CD4-positive, alpha-beta memory T cell (primary cell): ENCODE data around the gene MYBPC1. TPM values are rescaled to one million over a fixed set of nuclear protein-coding genes. Genes with fewer than 3 reads are reported as not detected.
A peak's percentile ranks its signal among the peaks of the same experiment; 100 is the strongest.

Experiments
- CTCF ChIA-PET: fragments of 350-600 bp; sonication (Branson Sonifier 250); formaldehyde crosslinking; loops from one replicate; lab custom pipeline; 2021; ENCODE audit warnings: inconsistent platforms; ENCODE audit not compliant: partially characterized antibody; lab: Charles Lee
- POLR2A ChIA-PET: fragments of 350-600 bp; sonication (Branson Sonifier 250); formaldehyde crosslinking; loops from one replicate; lab custom pipeline; 2021; ENCODE audit not compliant: partially characterized antibody; lab: Charles Lee
- DNase-seq, 5 donors: peaks; one replicate each; pipeline versions ENCODE4 v3.0.0 to v3.0.0-alpha.2; 2020 to 2022; ENCODE audit warnings: mixed read lengths in 1 of 5
- H3K27ac ChIP-seq: one replicate; pipeline ENCODE4 v1.7.0; 2013; ENCODE audit warnings: low read depth, low read length
- H3K27me3 ChIP-seq: 2 replicates; pipeline ENCODE4 v1.7.0; 2013; ENCODE audit warnings: mild to moderate bottlenecking, low read length, moderate library complexity; ENCODE audit not compliant: insufficient read depth
- H3K36me3 ChIP-seq: 2 replicates; pipeline ENCODE4 v1.7.0; 2013; ENCODE audit warnings: mild to moderate bottlenecking, low read length, moderate library complexity; ENCODE audit not compliant: insufficient read depth
- H3K4me1 ChIP-seq: 2 replicates; pipeline ENCODE4 v1.7.0; 2013; ENCODE audit warnings: mild to moderate bottlenecking, low read length, moderate library complexity; ENCODE audit not compliant: insufficient read depth
- H3K4me3 ChIP-seq, 2 donors: one replicate each; pipeline ENCODE4 v1.7.0; 2013; ENCODE audit warnings: low read length in 2 of 2, mild to moderate bottlenecking in 1 of 2
- H3K9me3 ChIP-seq, 2 donors: one replicate each; pipeline ENCODE4 v1.7.0; 2013; ENCODE audit warnings: low read length in 2 of 2, control low read depth in 1 of 2; ENCODE audit not compliant: control insufficient read depth in 1 of 2
- H3K27ac Mint-ChIP-seq, 7 donors: one replicate each; pipeline ENCODE4 v1.8.0; 2020 to 2021; ENCODE audit warnings: mixed read lengths in 7 of 7, mild to moderate bottlenecking in 6 of 7, inconsistent platforms in 3 of 7, moderate library complexity in 3 of 7
- H3K27me3 Mint-ChIP-seq, 2 donors: one replicate each; pipeline ENCODE4 v1.8.0; 2020 to 2021; ENCODE audit warnings: mixed read lengths in 2 of 2
- H3K36me3 Mint-ChIP-seq, 2 donors: one replicate each; pipeline ENCODE4 v1.8.0; 2020 to 2021; ENCODE audit warnings: mixed read lengths in 2 of 2, inconsistent platforms in 1 of 2, mild to moderate bottlenecking in 1 of 2
- H3K4me1 Mint-ChIP-seq, 4 donors: one replicate each; pipeline ENCODE4 v1.8.0; 2020 to 2021; ENCODE audit warnings: mixed read lengths in 4 of 4, mild to moderate bottlenecking in 1 of 4
- H3K4me3 Mint-ChIP-seq, 8 donors: one replicate each; pipeline ENCODE4 v1.8.0; 2020 to 2021; ENCODE audit warnings: mixed read lengths in 8 of 8, mild to moderate bottlenecking in 7 of 8, moderate library complexity in 6 of 8, inconsistent platforms in 3 of 8
- H3K9me3 Mint-ChIP-seq, 8 donors: one replicate each; pipeline ENCODE4 v1.8.0; 2020 to 2021; ENCODE audit warnings: mixed read lengths in 8 of 8, mild to moderate bottlenecking in 5 of 8, inconsistent platforms in 3 of 8, moderate library complexity in 1 of 8
- intact Hi-C: fragments of 100-400 bp; cut with micrococcal nuclease; formaldehyde crosslinking; loops from one replicate; pipeline ENCODE4 v1.15.1; 2023
- polyA plus RNA-seq, 2 donors: library from polyadenylated mRNA; unstranded; fragments of 300-500 nt; fragmentation: Illumina TruSeq; gene quantifications; one replicate each; pipeline ENCODE4 v1.2.3, GENCODE V29; 2021
- total RNA-seq, 2 experiments: library from RNA; stranded (reverse); gene quantifications; one replicate each; pipeline ENCODE4 v1.2.3, GENCODE V29; 2021

Gene MYBPC1
- total and polyA plus RNA-seq, 4 experiments from 2014 or later, result not detected

DNA sequence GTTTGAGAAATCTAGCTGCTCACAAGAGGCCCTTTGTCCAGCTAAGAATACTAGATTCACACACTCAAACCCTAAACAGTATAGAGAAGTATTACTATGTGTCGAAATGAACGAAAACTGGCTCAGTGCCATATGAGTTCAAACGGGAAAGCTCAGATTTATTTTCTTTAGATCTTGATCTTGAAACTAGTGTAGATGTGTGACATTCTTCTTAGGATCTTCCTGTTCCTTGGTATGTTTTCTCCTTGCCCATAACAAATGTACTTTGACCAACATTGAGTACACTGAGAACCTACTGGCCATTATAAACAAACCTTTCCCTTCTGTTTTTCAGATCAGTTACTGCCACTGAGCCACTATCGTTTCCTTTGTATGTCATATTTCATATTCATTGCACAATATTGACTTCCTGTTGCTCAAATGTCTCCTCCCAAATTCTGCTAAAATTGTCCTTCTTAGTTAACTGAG lies 21.3 kb downstream of the MYBPC1 start:
- intact Hi-C loops, result no loop called here
- no peak overlapping the region for H3K27ac ChIP-seq
- H3K36me3 Mint-ChIP-seq, result no peaks in the 10 kb centered on the region
- no peak overlapping the region for H3K4me3 ChIP-seq
- no peaks in the 10 kb centered on the region for H3K27me3 ChIP-seq
- peak in 2 of 5 donors; percentile 1 for DNase-seq
- peak overlapping the region in 2 of 7 donors; percentile 38 to 57 for H3K27ac Mint-ChIP-seq
- peaks cover 0 to 2% of the 10 kb centered on the region in 2 donors for H3K27me3 Mint-ChIP-seq
- H3K4me3 Mint-ChIP-seq, result peak overlapping the region in 7 of 8 donors; percentile 9 to 86 (median 50)
- no peaks in the 10 kb centered on the region for H3K36me3 ChIP-seq
- ChIA-PET CTCF (no interaction called here), POLR2A (no interaction called here)
- H3K9me3 ChIP-seq, result no peaks in the 10 kb centered on the region
- no peaks in the 10 kb centered on the region for H3K9me3 Mint-ChIP-seq
- peaks cover 8 to 11% (median 9%) of the 10 kb centered on the region in 4 donors for H3K4me1 Mint-ChIP-seq
- H3K4me1 ChIP-seq, result peaks cover 9% of the 10 kb centered on the region

DNA sequence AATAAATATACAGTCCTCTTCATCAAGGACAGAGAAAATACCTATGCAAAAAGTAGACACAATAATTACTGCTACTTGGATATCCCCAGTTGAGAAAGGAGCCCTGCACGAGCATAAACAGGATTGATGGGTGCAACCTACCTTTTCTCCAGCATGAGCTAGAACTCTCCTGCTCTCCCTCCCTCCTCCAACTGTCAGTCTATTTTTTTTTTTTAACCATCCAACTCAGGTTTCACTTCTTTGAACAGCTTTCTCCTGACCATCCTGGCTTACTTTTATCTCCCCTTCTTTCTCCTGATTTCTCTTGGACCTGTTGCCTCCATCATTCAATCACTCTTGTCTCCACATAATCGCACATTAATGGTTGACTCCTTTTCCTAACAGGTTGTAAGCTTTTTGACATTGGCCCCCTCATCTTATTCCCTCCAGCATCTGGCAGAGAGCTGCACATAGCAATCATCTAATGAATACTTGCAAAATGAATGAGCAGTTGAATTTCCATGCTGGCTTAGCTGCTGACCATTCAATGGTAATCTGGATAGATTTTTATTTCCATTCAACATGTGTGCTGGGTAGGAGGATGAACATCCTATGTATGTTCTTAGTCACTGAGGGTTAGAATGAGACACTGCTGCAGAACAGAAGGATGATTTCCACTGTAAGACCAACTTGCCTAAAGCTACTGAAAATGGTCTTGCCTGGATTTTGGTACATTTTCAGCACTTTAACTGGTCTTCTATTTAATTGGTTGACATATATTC lies 24.4 kb downstream of the MYBPC1 start:
- Mint-ChIP-seq H3K27me3 (peaks cover 2% of the 10 kb centered on the region in 2 donors), H3K9me3 (no peaks in the 10 kb centered on the region), H3K27ac (peak overlapping the region in 1 of 7 donors; percentile 33), H3K4me3 (no peak overlapping the region), H3K36me3 (no peaks in the 10 kb centered on the region), H3K4me1 (peaks cover 8 to 11% (median 9%) of the 10 kb centered on the region in 4 donors)
- peaks cover 9% of the 10 kb centered on the region for H3K4me1 ChIP-seq
- no peak overlapping the region for H3K27ac ChIP-seq
- no peak overlapping the region for H3K4me3 ChIP-seq
- no peak for DNase-seq
- intact Hi-C loops, result no loop called here
- no peaks in the 10 kb centered on the region for H3K27me3 ChIP-seq
- H3K36me3 ChIP-seq, result no peaks in the 10 kb centered on the region
- ChIA-PET POLR2A (no interaction called here), CTCF (no interaction called here)
- H3K9me3 ChIP-seq, result no peaks in the 10 kb centered on the region

DNA sequence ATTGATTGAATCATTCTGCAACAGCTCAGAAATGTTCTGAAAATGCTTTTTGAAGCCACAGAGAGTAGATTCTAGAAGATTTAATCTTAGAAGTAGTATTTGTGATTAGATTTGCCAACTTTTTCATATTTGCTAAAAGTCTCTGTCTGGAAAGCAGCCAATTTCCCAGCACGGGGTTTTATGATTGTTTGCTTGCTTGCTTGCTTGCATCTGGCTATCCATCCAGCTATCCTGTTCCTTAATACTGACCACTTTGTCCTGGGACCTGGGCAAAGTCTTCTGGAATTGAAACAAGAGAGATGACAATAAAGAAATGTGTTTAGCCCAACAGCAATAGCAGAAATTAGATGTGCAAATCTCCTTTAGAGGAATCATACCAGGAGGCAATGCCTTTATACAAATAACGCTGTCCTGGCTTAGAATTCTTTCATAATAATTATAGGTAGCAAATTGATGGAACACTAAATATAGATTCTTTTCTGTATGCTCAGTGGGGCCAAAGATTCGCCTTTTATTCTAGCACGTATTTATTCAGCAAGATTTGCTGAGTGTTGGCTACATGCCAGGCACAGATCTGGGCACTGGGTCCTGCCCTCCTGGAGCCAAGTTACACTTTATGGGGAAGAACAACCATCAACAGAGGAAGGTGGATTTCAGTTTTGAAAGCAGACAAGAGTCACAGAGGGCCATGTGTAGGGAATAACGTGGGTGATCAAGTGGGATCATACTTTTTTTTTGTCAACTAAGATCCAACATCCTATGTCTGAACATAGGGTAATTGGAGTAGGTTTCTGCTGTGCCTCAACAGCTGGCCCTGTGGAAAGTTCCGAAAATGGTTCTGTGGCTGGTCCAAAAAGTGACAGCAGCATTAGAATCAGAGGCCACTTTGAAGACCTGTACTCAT lies 25.3 kb downstream of the MYBPC1 start:
- no peaks in the 10 kb centered on the region for H3K36me3 Mint-ChIP-seq
- no peak overlapping the region for H3K27ac Mint-ChIP-seq
- H3K9me3 Mint-ChIP-seq, result no peaks in the 10 kb centered on the region
- peaks cover 3 to 4% of the 10 kb centered on the region in 2 donors for H3K27me3 Mint-ChIP-seq
- Histone ChIP-seq H3K36me3 (no peaks in the 10 kb centered on the region), H3K27me3 (no peaks in the 10 kb centered on the region), H3K9me3 (no peaks in the 10 kb centered on the region), H3K4me3 (no peak overlapping the region), H3K27ac (no peak overlapping the region), H3K4me1 (peaks cover 9% of the 10 kb centered on the region)
- intact Hi-C loops, result no loop called here
- H3K4me1 Mint-ChIP-seq, result peaks cover 8 to 11% (median 9%) of the 10 kb centered on the region in 4 donors
- CTCF ChIA-PET, result no interaction called here
- POLR2A ChIA-PET, result no interaction called here
- DNase-seq, result no peak
- no peak overlapping the region for H3K4me3 Mint-ChIP-seq

DNA sequence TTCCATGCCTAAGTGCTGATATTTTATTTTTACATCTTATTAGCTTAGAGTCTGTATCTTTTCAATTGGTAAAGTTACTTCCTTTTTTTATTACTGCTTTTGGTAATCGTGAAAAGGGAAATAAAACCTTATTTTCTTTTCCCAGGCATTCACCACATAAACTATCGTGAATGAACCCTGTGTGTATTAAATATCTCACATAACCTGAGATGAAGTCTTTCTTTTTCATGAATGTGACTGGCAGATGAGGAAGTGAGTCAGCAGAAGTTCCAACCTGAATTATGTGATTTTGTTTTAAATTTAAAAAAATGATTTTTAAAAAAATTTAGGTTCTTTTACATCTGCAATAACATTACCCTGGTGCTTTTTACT lies 26.0 kb downstream of the MYBPC1 start:
- Mint-ChIP-seq H3K4me1 (peaks cover 6 to 9% (median 8%) of the 10 kb centered on the region in 4 donors), H3K36me3 (no peaks in the 10 kb centered on the region), H3K27ac (no peak overlapping the region), H3K9me3 (no peaks in the 10 kb centered on the region), H3K4me3 (no peak overlapping the region), H3K27me3 (peaks cover 4 to 5% of the 10 kb centered on the region in 2 donors)
- H3K4me3 ChIP-seq, result no peak overlapping the region
- DNase-seq, result no peak
- H3K27me3 ChIP-seq, result no peaks in the 10 kb centered on the region
- ChIA-PET CTCF (no interaction called here), POLR2A (no interaction called here)
- intact Hi-C loops, result no loop called here
- no peaks in the 10 kb centered on the region for H3K9me3 ChIP-seq
- H3K36me3 ChIP-seq, result no peaks in the 10 kb centered on the region
- H3K27ac ChIP-seq, result no peak overlapping the region
- peaks cover 8% of the 10 kb centered on the region for H3K4me1 ChIP-seq

DNA sequence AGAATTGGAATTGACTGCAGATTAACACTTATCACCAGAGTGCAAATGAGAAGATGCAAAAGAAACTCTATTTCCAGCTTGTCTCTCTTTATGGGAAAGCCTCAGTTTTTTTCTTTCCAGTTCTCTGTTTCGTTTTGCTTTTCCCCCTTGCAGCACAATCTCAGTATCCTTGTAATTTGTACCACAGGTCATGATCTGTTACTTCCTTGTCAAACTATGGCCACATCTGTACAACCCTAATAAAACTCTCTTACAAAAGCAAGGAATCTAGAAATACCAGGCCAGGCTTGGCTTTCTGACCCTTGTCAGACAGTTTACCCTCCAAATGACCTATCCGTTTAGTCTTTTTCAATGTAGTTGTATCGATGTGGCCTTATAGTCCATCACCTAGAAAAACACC lies 33.9 kb downstream of the MYBPC1 start:
- no peaks in the 10 kb centered on the region for H3K4me1 Mint-ChIP-seq
- no peak for DNase-seq
- Histone ChIP-seq H3K27me3 (no peaks in the 10 kb centered on the region), H3K27ac (no peak overlapping the region), H3K9me3 (no peaks in the 10 kb centered on the region), H3K4me3 (no peak overlapping the region), H3K36me3 (no peaks in the 10 kb centered on the region), H3K4me1 (no peaks in the 10 kb centered on the region)
- peaks cover 0 to 3% (median 0%) of the 10 kb centered on the region in 8 donors for H3K9me3 Mint-ChIP-seq
- intact Hi-C loops, result no loop called here
- CTCF ChIA-PET, result no interaction called here
- no peak overlapping the region for H3K27ac Mint-ChIP-seq
- POLR2A ChIA-PET, result no interaction called here
- H3K36me3 Mint-ChIP-seq, result no peaks in the 10 kb centered on the region
- peaks cover 8 to 11% of the 10 kb centered on the region in 2 donors for H3K27me3 Mint-ChIP-seq
- H3K4me3 Mint-ChIP-seq, result no peak overlapping the region

DNA sequence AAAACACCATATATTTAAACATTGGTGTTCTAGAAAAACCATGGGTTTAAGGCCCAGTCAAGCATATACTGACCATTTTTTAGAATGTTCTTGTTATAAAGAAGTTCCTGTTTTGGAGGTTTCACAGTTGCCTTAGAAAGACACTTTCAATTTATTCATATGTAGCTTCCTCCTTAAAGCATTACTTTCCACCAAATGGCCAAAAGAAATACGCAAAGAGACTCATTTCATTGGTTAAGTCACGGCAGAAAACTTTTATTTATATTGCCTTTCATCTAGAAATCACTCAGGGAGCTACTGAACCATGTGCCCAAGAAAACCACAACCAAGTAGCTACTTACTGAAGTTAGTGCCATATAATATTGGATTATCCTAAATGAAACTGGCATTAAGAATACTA lies 40.0 kb downstream of the MYBPC1 start:
- Mint-ChIP-seq H3K27me3 (peaks cover 5 to 9% of the 10 kb centered on the region in 2 donors), H3K36me3 (no peaks in the 10 kb centered on the region), H3K27ac (no peak overlapping the region), H3K4me1 (no peaks in the 10 kb centered on the region), H3K4me3 (no peak overlapping the region), H3K9me3 (peaks cover 0 to 3% (median 0%) of the 10 kb centered on the region in 8 donors)
- no peak for DNase-seq
- ChIA-PET CTCF (no interaction called here), POLR2A (no interaction called here)
- intact Hi-C loops, result no loop called here
- H3K36me3 ChIP-seq, result no peaks in the 10 kb centered on the region
- no peak overlapping the region for H3K27ac ChIP-seq
- H3K4me3 ChIP-seq, result no peak overlapping the region
- no peaks in the 10 kb centered on the region for H3K27me3 ChIP-seq
- H3K9me3 ChIP-seq, result no peaks in the 10 kb centered on the region
- no peaks in the 10 kb centered on the region for H3K4me1 ChIP-seq

DNA sequence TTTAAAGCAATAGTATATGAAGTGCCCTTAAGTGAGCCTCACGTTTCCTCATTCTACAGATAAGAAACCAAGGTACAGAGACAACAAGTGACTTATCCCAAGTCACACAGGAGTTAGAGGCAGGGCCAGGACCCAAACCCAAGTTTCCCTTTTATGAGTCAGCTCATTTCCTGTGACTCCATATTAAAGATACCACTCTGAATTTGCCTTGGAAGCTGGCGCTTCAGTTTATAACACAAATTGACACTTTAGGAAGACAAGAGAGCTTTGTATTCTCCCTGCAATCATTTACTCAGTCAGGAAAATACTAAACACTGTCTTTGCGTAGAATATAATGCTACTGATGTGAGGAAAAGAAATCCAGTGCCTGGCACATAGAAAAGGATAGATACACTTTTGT lies 43.2 kb downstream of the MYBPC1 start:
- no peak overlapping the region for H3K4me3 Mint-ChIP-seq
- Histone ChIP-seq H3K27ac (no peak overlapping the region), H3K4me1 (no peaks in the 10 kb centered on the region), H3K36me3 (no peaks in the 10 kb centered on the region), H3K9me3 (no peaks in the 10 kb centered on the region), H3K4me3 (no peak overlapping the region), H3K27me3 (peaks cover 6% of the 10 kb centered on the region)
- H3K27ac Mint-ChIP-seq, result no peak overlapping the region
- intact Hi-C loops, result no loop called here
- H3K4me1 Mint-ChIP-seq, result peaks cover 4 to 5% (median 4%) of the 10 kb centered on the region in 4 donors
- POLR2A ChIA-PET, result no interaction called here
- H3K9me3 Mint-ChIP-seq, result peaks cover 0 to 2% (median 0%) of the 10 kb centered on the region in 8 donors
- H3K27me3 Mint-ChIP-seq, result peaks cover 17 to 18% of the 10 kb centered on the region in 2 donors
- H3K36me3 Mint-ChIP-seq, result no peaks in the 10 kb centered on the region
- CTCF ChIA-PET, result no interaction called here
- no peak for DNase-seq
